ENCODE measurements around the gene ZNF814. TPM values are rescaled to one million over a fixed set of nuclear protein-coding genes. Genes with fewer than 3 reads are reported as not detected.
"Not testable (repeated sequence)": the region's sequence is repeated elsewhere in the genome, so short reads cannot be mapped to it uniquely, and the experiment has no call there.

Gene ZNF814
- total RNA-seq, 2 donors from 2014 or later: 16.2 to 21.5 TPM

GRCh38 chr19:57815247-57816075, 73.4 kb downstream of the ZNF814 start:
- Mint-ChIP-seq H3K4me3 (peak overlapping the region; percentile 96), H3K4me1 (peaks cover 27% of the 10 kb centered on the region), H3K36me3 (ENCODE audit: low read depth) (peaks cover 31% of the 10 kb centered on the region), H3K27me3 (no peaks in the 10 kb centered on the region), H3K27ac (peak overlapping the region; percentile 93), H3K9me3 (no peaks in the 10 kb centered on the region)
- no peak for ATAC-seq (replicated peaks)

GRCh38 chr19:57814505-57815246, 74.2 kb downstream of the ZNF814 start, which contains the start of gene ZNF552:
Gene ZNF552 (minus strand): TSS chr19:57814913. CDS start chr19:57814743, 170 bp downstream.
- Mint-ChIP-seq H3K36me3 (ENCODE audit: low read depth) (peaks cover 31% of the 10 kb centered on the region), H3K27me3 (no peaks in the 10 kb centered on the region), H3K4me3 (peak within 1 kb of the TSS; percentile 96), H3K9me3 (no peaks in the 10 kb centered on the region), H3K27ac (peak within 1 kb of the TSS; percentile 93), H3K4me1 (peaks cover 25% of the 10 kb centered on the region)
- peak; percentile 80 for ATAC-seq (replicated peaks)

- no peak for ATAC-seq (replicated peaks)
- H3K4me1 Mint-ChIP-seq: peaks cover 25% of the 10 kb centered on the region
These were observed 74.8 kb downstream of the ZNF814 start for GRCh38 chr19:57813919-57814504.

GRCh38 chr19:57812975-57813820, 75.6 kb downstream of the ZNF814 start:
- peak; percentile 30 for ATAC-seq (replicated peaks)

More at GRCh38 chr19:57813919-57814504, 74.8 kb downstream of the ZNF814 start:
- Mint-ChIP-seq H3K4me3 (peak overlapping the region; percentile 96), H3K27me3 (no peaks in the 10 kb centered on the region), H3K36me3 (ENCODE audit: low read depth) (peaks cover 33% of the 10 kb centered on the region), H3K9me3 (no peaks in the 10 kb centered on the region), H3K27ac (peak overlapping the region; percentile 93)

GRCh38 chr19:57812226-57812625, 76.6 kb downstream of the ZNF814 start:
- Mint-ChIP-seq H3K4me3 (peak overlapping the region; percentile 96), H3K9me3 (no peaks in the 10 kb centered on the region), H3K36me3 (ENCODE audit: low read depth) (peaks cover 51% of the 10 kb centered on the region), H3K27ac (peak overlapping the region; percentile 47), H3K27me3 (no peaks in the 10 kb centered on the region), H3K4me1 (peaks cover 20% of the 10 kb centered on the region)
- peak; percentile 29 for ATAC-seq (replicated peaks)

More at GRCh38 chr19:57812975-57813820, 75.6 kb downstream of the ZNF814 start:
- H3K27me3 Mint-ChIP-seq, H3K9me3 Mint-ChIP-seq: not testable (repeated sequence)
- Mint-ChIP-seq H3K4me1 (peaks cover 20% of the 10 kb centered on the region), H3K27ac (peak overlapping the region; percentile 47), H3K36me3 (ENCODE audit: low read depth) (peaks cover 41% of the 10 kb centered on the region), H3K4me3 (peak overlapping the region; percentile 96)

- not testable (repeated sequence) for H3K27ac Mint-ChIP-seq; ATAC-seq (replicated peaks); H3K4me3 Mint-ChIP-seq; H3K27me3 Mint-ChIP-seq; H3K9me3 Mint-ChIP-seq
- H3K4me1 Mint-ChIP-seq: peaks cover 20% of the 10 kb centered on the region
- H3K36me3 Mint-ChIP-seq (ENCODE audit: low read depth): peaks cover 60% of the 10 kb centered on the region
These were observed 78.2 kb downstream of the ZNF814 start for GRCh38 chr19:57810410-57811295.

- peaks cover 69% of the 10 kb centered on the region for H3K36me3 Mint-ChIP-seq (ENCODE audit: low read depth)
These were observed 81.3 kb downstream of the ZNF814 start for GRCh38 chr19:57807541-57807940.

GRCh38 chr19:57803594-57804325, 85.1 kb downstream of the ZNF814 start:
- no peaks in the 10 kb centered on the region for H3K9me3 Mint-ChIP-seq
- H3K4me3 Mint-ChIP-seq: peak overlapping the region; percentile 32
- peak overlapping the region; percentile 35 for H3K27ac Mint-ChIP-seq
- H3K36me3 Mint-ChIP-seq (ENCODE audit: low read depth): peaks cover 55% of the 10 kb centered on the region
- H3K27me3 Mint-ChIP-seq: no peaks in the 10 kb centered on the region
- no peak for ATAC-seq (replicated peaks)
- peaks cover 7% of the 10 kb centered on the region for H3K4me1 Mint-ChIP-seq

More at GRCh38 chr19:57807541-57807940, 81.3 kb downstream of the ZNF814 start:
- Mint-ChIP-seq H3K27me3 (no peaks in the 10 kb centered on the region), H3K4me1 (peaks cover 13% of the 10 kb centered on the region), H3K27ac (no peak overlapping the region), H3K9me3 (no peaks in the 10 kb centered on the region), H3K4me3 (no peak overlapping the region)
- no peak for ATAC-seq (replicated peaks)

- H3K36me3 Mint-ChIP-seq (ENCODE audit: low read depth): peaks cover 49% of the 10 kb centered on the region
- no peak overlapping the region for H3K4me3 Mint-ChIP-seq
- no peaks in the 10 kb centered on the region for H3K9me3 Mint-ChIP-seq
- peak overlapping the region; percentile 35 for H3K27ac Mint-ChIP-seq
- no peak for ATAC-seq (replicated peaks)
- no peaks in the 10 kb centered on the region for H3K27me3 Mint-ChIP-seq
- H3K4me1 Mint-ChIP-seq: peaks cover 7% of the 10 kb centered on the region
These were observed 85.6 kb downstream of the ZNF814 start for GRCh38 chr19:57803265-57803593.

GRCh38 chr19:57802269-57802668, 86.6 kb downstream of the ZNF814 start:
- Mint-ChIP-seq H3K9me3 (no peaks in the 10 kb centered on the region), H3K4me1 (peaks cover 7% of the 10 kb centered on the region), H3K4me3 (no peak overlapping the region), H3K27ac (no peak overlapping the region), H3K27me3 (no peaks in the 10 kb centered on the region), H3K36me3 (ENCODE audit: low read depth) (peaks cover 40% of the 10 kb centered on the region)
- ATAC-seq (replicated peaks): no peak

GRCh38 chr19:57800696-57801095, 88.1 kb downstream of the ZNF814 start:
- Mint-ChIP-seq H3K36me3 (ENCODE audit: low read depth) (peaks cover 43% of the 10 kb centered on the region), H3K4me1 (peaks cover 7% of the 10 kb centered on the region), H3K9me3 (no peaks in the 10 kb centered on the region), H3K27ac (no peak overlapping the region), H3K27me3 (no peaks in the 10 kb centered on the region), H3K4me3 (no peak overlapping the region)
- no peak for ATAC-seq (replicated peaks)

Measured in activated T-helper 17 cell treated with anti-CD3 and anti-CD28 coated beads, Interleukin-2, amount 50 U/mL, for 72 hours (primary cell).